Measurements from ENCODE around the gene CBX3. TPM values are rescaled to one million over a fixed set of nuclear protein-coding genes. Genes with fewer than 3 reads are reported as not detected.
A peak's percentile ranks its signal among the peaks of the same experiment; 100 is the strongest.

Gene CBX3
- total RNA-seq, 1 donor from 2014 or later, result 54.2 TPM

GRCh38 chr7:26197153-26198115 lies 4.1 kb upstream of the CBX3 start:
- DNase-seq, result no peak
- no peak for ATAC-seq (ENCODE audit: poor library complexity)
- intact Hi-C loops (cut with DNase I), result no loop called here

GRCh38 chr7:26198133-26198780 lies 3.3 kb upstream of the CBX3 start:
- ATAC-seq (ENCODE audit: poor library complexity), result no peak
- no peak for DNase-seq
- intact Hi-C loops (cut with DNase I), result no loop called here

- intact Hi-C loops (cut with DNase I), result no loop called here
- ATAC-seq (ENCODE audit: poor library complexity) (no peak), DNase-seq (no peak)
These were observed 2.8 kb upstream of the CBX3 start for GRCh38 chr7:26198781-26199169.

- DNase-seq (peak; percentile 78), ATAC-seq (ENCODE audit: poor library complexity) (peak; percentile 34)
- intact Hi-C loops (cut with DNase I), result no loop called here
These were observed 2.1 kb upstream of the CBX3 start for GRCh38 chr7:26199301-26200037.

- intact Hi-C loops (cut with DNase I), result no loop called here
- ATAC-seq (ENCODE audit: poor library complexity), result peak; percentile 43
- DNase-seq, result peak; percentile 76
These were observed 1.5 kb upstream of the CBX3 start for GRCh38 chr7:26200038-26200443.

GRCh38 chr7:26200444-26201246 lies 900 bp upstream of the CBX3 start, which contains the start of gene HNRNPA2B1:
TSS of gene HNRNPA2B1 (minus strand) at chr7:26200746. CDS start at chr7:26200577, 169 bp downstream.
- intact Hi-C loops (cut with DNase I), result no loop called here
- ATAC-seq (ENCODE audit: poor library complexity) (peak; percentile 89), DNase-seq (peak; percentile 97)

- intact Hi-C loops (cut with DNase I), result no loop called here
- ATAC-seq (ENCODE audit: poor library complexity), result peak; percentile 18
- DNase-seq, result peak; percentile 75
These were observed 760 bp downstream of the CBX3 start for GRCh38 chr7:26202019-26202990.

GRCh38 chr7:26203016-26203415 lies 1.5 kb downstream of the CBX3 start:
- intact Hi-C loops (cut with DNase I), result no loop called here
- no peak for ATAC-seq (ENCODE audit: poor library complexity)
- no peak for DNase-seq

GRCh38 chr7:26208040-26208439 lies 6.5 kb downstream of the CBX3 start:
- ATAC-seq (ENCODE audit: poor library complexity) (no peak), DNase-seq (no peak)
- intact Hi-C loops (cut with DNase I), result no loop called here

GRCh38 chr7:26212921-26213718 lies 11.6 kb downstream of the CBX3 start:
- DNase-seq, result no peak
- ATAC-seq (ENCODE audit: poor library complexity), result no peak
- intact Hi-C loops (cut with DNase I), result no loop called here

GRCh38 chr7:26213807-26214515 lies 12.4 kb downstream of the CBX3 start:
- DNase-seq, result no peak
- no peak for ATAC-seq (ENCODE audit: poor library complexity)
- intact Hi-C loops (cut with DNase I), result no loop called here

GRCh38 chr7:26216049-26216448 lies 14.5 kb downstream of the CBX3 start:
- intact Hi-C loops (cut with DNase I), result no loop called here
- ATAC-seq (ENCODE audit: poor library complexity) (no peak), DNase-seq (no peak)

- no peak for DNase-seq
- intact Hi-C loops (cut with DNase I), result no loop called here
- ATAC-seq (ENCODE audit: poor library complexity), result no peak
These were observed 22.8 kb downstream of the CBX3 start for GRCh38 chr7:26224359-26224758.

GRCh38 chr7:26227987-26228386 lies 26.4 kb downstream of the CBX3 start:
- intact Hi-C loops (cut with DNase I), result no loop called here
- ATAC-seq (ENCODE audit: poor library complexity), result no peak
- no peak for DNase-seq

- ATAC-seq (ENCODE audit: poor library complexity) (no peak), DNase-seq (no peak)
- intact Hi-C loops (cut with DNase I), result no loop called here
These were observed 32.5 kb downstream of the CBX3 start for GRCh38 chr7:26233902-26234511.
